HepG2 (cell line): ENCODE measurements around the gene IL15. TPM values are rescaled to one million over a fixed set of nuclear protein-coding genes. Genes with fewer than 3 reads are reported as not detected.

Experiments
- ATAC-seq: fragments of 200-7000 bp; cut with Tn5 transposase; 3 replicates; pipeline ENCODE4 v1.9.1; 2020; ENCODE audit warnings: mild to moderate bottlenecking, moderate library complexity
- BruUV-seq: library from RNA; stranded (reverse); fragments of 400-500 nt; replicated peaks from 2 replicates; lab custom pipeline; 2021; lab: Mats Ljungman, UMichigan
- CTCF ChIA-PET: fragments of 300-600 bp; formaldehyde crosslinking; extraction: SDS; loops from one replicate; lab custom pipeline; 2021; ENCODE audit warnings: low total read pairs, inconsistent platforms, low intra/inter-chr PET ratio; lab: Yijun Ruan, JAX
- POLR2A ChIA-PET: fragments of 350-600 bp; sonication (Branson Sonifier 250); formaldehyde crosslinking; loops from one replicate; lab custom pipeline; 2020; ENCODE audit warnings: antibody characterized with exemption, inconsistent platforms; lab: Yijun Ruan, JAX
- DNase-seq: peaks from one replicate; pipeline ENCODE4 v3.0.0-alpha.2; 2015; ENCODE audit warnings: low spot score
- FAIRE-seq: peaks from 3 replicates; lab custom pipeline; 2011; peaks lifted over from hg19 to GRCh38; lab: Jason Lieb, UNC
- H2AFZ ChIP-seq: one replicate; pipeline ENCODE4 v1.6.1; 2011; ENCODE audit warnings: low read length, inconsistent platforms
- H3K27ac ChIP-seq: fragments of 300-600 bp; 3 replicates; pipeline ENCODE4 v1.8.0; 2011; ENCODE audit warnings: mixed run types, mild to moderate bottlenecking, mixed read lengths, low read length, inconsistent platforms; ENCODE audit not compliant: insufficient read depth; ENCODE audit errors: extremely low read length
- H3K27me3 ChIP-seq, 2 experiments: fragments of 200-600 bp in 1 of 2; 2 replicates in 1 of 2; 3 replicates in 1 of 2; pipeline versions ENCODE4 v1.6.0 to v1.8.0; 2011; ENCODE audit warnings: low read length in 2 of 2, mild to moderate bottlenecking in 2 of 2, moderate library complexity in 2 of 2, inconsistent platforms in 1 of 2; ENCODE audit not compliant: insufficient read depth in 2 of 2, control insufficient read depth in 1 of 2
- H3K36me3 ChIP-seq, 2 experiments: fragments of 200-600 bp in 1 of 2; replicated peaks in 1 of 2; 2 replicates in 1 of 2; 3 replicates in 1 of 2; pipeline versions ENCODE4 v1.5.1 to v1.8.0; 2011; ENCODE audit warnings: low read length in 2 of 2, inconsistent platforms in 1 of 2; ENCODE audit not compliant: insufficient read depth in 2 of 2, control insufficient read depth in 1 of 2
- H3K4me1 ChIP-seq: 2 replicates; pipeline ENCODE4 v1.5.1; 2012; ENCODE audit warnings: low read length, inconsistent platforms; ENCODE audit not compliant: insufficient read depth
- H3K4me2 ChIP-seq: 2 replicates; pipeline ENCODE4 v1.6.0; 2011; ENCODE audit warnings: low read depth, low read length, inconsistent platforms
- H3K4me3 ChIP-seq, 3 experiments: fragments of 200-600 bp in 1 of 3; sonication (generic), shearing (Covaris generic) in 1 of 3; replicated peaks in 1 of 3; 2 replicates each; pipeline ENCODE4 v1.5.1; 2011 to 2016; ENCODE audit warnings: low read length in 3 of 3, inconsistent platforms in 2 of 3, low read depth in 2 of 3, mild to moderate bottlenecking in 2 of 3, control low read depth in 1 of 3, mixed read lengths in 1 of 3; ENCODE audit not compliant: insufficient read depth in 1 of 3
- H3K79me2 ChIP-seq: one replicate; pipeline ENCODE4 v1.6.1; 2011; ENCODE audit warnings: low read length, inconsistent platforms; ENCODE audit not compliant: insufficient read depth
- H3K9ac ChIP-seq: 2 replicates; pipeline ENCODE4 v1.6.0; 2011; ENCODE audit warnings: mild to moderate bottlenecking, low read depth, low read length, inconsistent platforms; ENCODE audit not compliant: insufficient read depth
- H3K9me3 ChIP-seq: 2 replicates; pipeline ENCODE4 v1.5.1; 2012; ENCODE audit warnings: mild to moderate bottlenecking, low read length
- H4K20me1 ChIP-seq: 2 replicates; pipeline ENCODE4 v1.6.0; 2011; ENCODE audit warnings: inconsistent platforms, mild to moderate bottlenecking, low read length, moderate library complexity; ENCODE audit not compliant: insufficient read depth
- GABPA ChIP-seq, 2 experiments: IDR thresholded peaks; 2 replicates each; pipeline ENCODE4 v1.6.1; 2011 to 2016; ENCODE audit warnings: low read depth in 2 of 2, low read length in 1 of 2, missing biosample characterization in 1 of 2, missing genetic modification characterization in 1 of 2
- KLF13 ChIP-seq: sonication (generic); formaldehyde crosslinking; IDR thresholded peaks from 2 replicates; pipeline ENCODE4 v1.4.0; 2020; ENCODE audit warnings: mild to moderate bottlenecking, missing genetic modification reagents
- NR2F1 ChIP-seq, 2 experiments: fragments of 450-650 bp in 1 of 2; formaldehyde crosslinking in 1 of 2; IDR thresholded peaks; 2 replicates each; pipeline versions ENCODE4 v1.5.0 to v1.6.1; 2016 to 2020; ENCODE audit warnings: mild to moderate bottlenecking in 1 of 2, missing compliant biosample characterization in 1 of 2, missing genetic modification reagents in 1 of 2, moderate library complexity in 1 of 2
- PRPF4 ChIP-seq: fragments of 200-400 bp; formaldehyde crosslinking; IDR thresholded peaks from 2 replicates; pipeline ENCODE4 v1.6.1; 2016; ENCODE audit warnings: low read length, low read depth; ENCODE audit not compliant: poor library complexity, severe bottlenecking
- REXO4 ChIP-seq: sonication (generic); formaldehyde crosslinking; IDR thresholded peaks from 2 replicates; pipeline ENCODE4 v1.8.0; 2022; ENCODE audit warnings: missing genetic modification reagents, mild to moderate bottlenecking, borderline replicate concordance
- ZNF607 ChIP-seq: sonication (generic); formaldehyde crosslinking; IDR thresholded peaks from 2 replicates; pipeline ENCODE4 v1.5.1; 2020; ENCODE audit warnings: missing genetic modification reagents, mild to moderate bottlenecking, borderline replicate concordance
- WGBS: methylation state at CpG from one replicate; pipeline ENCODE4 v1.1.6; 2017; ENCODE audit warnings: low lambda C conversion rate; 5-methylcytosine and 5-hydroxymethylcytosine counted together
- in situ Hi-C: cut with HindIII; loops from 2 replicates; pipeline ENCODE4 v1.10.0; 2017; ENCODE audit warnings: low pct_unique_long_range_greater_than_20kb; ENCODE audit not compliant: extremely low pct_ligation_motif_present
- intact Hi-C: fragments of 100-400 bp; cut with micrococcal nuclease; formaldehyde crosslinking; loops from one replicate; pipeline ENCODE4 v1.10.0; 2022; ENCODE audit not compliant: unreplicated experiment
- polyA plus RNA-seq, 8 experiments: library from polyadenylated mRNA; depleted of rRNA in 3 of 8; stranded (reverse) in 7 of 8; unstranded in 1 of 8; fragments of >200 nt; fragmentation: Illumina TruSeq in 4 of 8; extraction: Trizol in 4 of 8; gene quantifications; 2 replicates each; pipeline versions ENCODE4 v1.2.1 to v1.2.3, GENCODE V29; 2011 to 2016; ENCODE audit warnings: low read depth in 4 of 8, missing spikeins in 1 of 8, mixed read lengths in 1 of 8; ENCODE audit not compliant: insufficient read depth in 1 of 8
- total RNA-seq, 5 experiments: library from RNA; depleted of rRNA; stranded (reverse); fragments of >200 nt; fragmentation: Illumina TruSeq; extraction: Trizol; gene quantifications; 2 replicates each; pipeline ENCODE4 v1.2.3, GENCODE V29; 2016; ENCODE audit warnings: low read depth in 1 of 5
- TF ChIP-seq, protein P1 (sequence below): sonication (generic); formaldehyde crosslinking; IDR thresholded peaks from 2 replicates; pipeline ENCODE4 v1.5.0; 2020; ENCODE audit warnings: missing genetic modification reagents

IL15 gene
- total and polyA plus RNA-seq, 2 of the 13 experiments (the other 11 are each of a cell fraction or from before 2014, with no cell fraction given): 0.12 to 0.24 TPM

DNA sequence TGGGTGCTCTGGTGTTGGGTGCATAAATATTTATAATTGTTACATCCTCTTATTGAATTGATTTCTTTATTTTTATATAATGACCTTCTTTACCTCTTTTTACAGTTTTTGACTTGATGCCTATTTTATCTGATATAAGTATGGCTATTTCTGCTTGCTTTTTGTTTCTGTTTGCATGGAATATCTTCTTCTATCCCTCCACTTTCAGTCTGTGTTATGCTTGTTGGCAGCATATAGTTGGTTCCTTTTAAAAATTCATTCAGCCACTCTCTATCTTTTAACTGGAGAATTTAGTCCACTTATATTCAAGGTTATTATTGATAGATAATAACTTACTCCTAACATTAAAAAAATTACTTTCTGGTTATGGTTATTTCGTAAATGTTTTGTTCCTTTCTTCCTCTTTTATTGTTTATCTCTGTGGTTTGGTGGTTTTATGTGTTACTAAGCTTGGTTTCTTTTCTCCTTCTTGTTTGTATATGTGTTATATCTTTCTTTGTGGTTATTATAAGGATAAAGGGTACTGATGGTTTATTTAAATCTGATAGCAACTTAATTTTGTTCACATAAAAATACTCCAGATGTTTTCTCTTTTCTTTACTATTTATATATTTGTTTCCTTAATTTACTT, 69.5 kb downstream of the IL15 start (continued):
- TF ChIP-seq, protein P1, sequence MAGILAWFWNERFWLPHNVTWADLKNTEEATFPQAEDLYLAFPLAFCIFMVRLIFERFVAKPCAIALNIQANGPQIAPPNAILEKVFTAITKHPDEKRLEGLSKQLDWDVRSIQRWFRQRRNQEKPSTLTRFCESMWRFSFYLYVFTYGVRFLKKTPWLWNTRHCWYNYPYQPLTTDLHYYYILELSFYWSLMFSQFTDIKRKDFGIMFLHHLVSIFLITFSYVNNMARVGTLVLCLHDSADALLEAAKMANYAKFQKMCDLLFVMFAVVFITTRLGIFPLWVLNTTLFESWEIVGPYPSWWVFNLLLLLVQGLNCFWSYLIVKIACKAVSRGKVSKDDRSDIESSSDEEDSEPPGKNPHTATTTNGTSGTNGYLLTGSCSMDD (CRISPR knock-in tag): no peak
- TF ChIP-seq REXO4 (no peak), ZNF607 (CRISPR knock-in tag) (no peak), NR2F1 (CRISPR knock-in tag; IDR thresholded peaks at IDR 0.05) (no peak)
- TF ChIP-seq, all 625 proteins: peak for 0

DNA sequence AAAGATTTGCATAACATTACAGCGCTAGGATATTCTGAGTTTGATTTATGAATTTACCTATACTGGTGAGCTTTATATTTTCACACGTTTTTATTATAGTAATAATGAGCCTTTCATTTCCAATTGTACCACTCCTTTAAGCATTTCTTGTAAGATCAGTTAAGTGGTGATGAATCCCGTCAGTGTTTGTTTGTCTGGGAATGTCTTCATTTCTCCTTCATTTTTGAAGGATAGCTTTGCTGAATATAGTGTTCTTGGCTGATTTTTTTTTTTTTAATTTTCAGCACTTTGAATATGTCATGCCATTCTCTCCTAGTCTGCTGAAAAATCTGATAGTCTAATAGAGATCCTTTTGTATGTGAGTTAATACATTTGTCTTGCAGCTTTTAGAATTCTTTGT, 70.1 kb downstream of the IL15 start:
- H3K27ac ChIP-seq: no peak overlapping the region
- no peak for ATAC-seq
- H2AFZ ChIP-seq: no peak overlapping the region
- ChIA-PET CTCF (no interaction called here), POLR2A (no interaction called here)
- no TSS peak for BruUV-seq
- no peaks in the 10 kb centered on the region for H3K36me3 ChIP-seq
- no peak overlapping the region for H3K4me2 ChIP-seq
- 13% methylated on average over 3 of the region's 3 CpGs for WGBS
- FAIRE-seq: no peak
- intact Hi-C loops: no loop called here
- no peaks in the 10 kb centered on the region for H3K4me1 ChIP-seq
- peaks cover 7% of the 10 kb centered on the region; the same call in 1 of the 2 replicates for H3K9me3 ChIP-seq
- H3K27me3 ChIP-seq: no peaks in the 10 kb centered on the region
- H3K79me2 ChIP-seq: no peaks in the 10 kb centered on the region
- no peak overlapping the region for H3K4me3 ChIP-seq
- no peak overlapping the region for H3K9ac ChIP-seq
- TF ChIP-seq KLF13 (CRISPR knock-in tag): no peak
- no peak for TF ChIP-seq GABPA (IDR thresholded peaks at IDR 0.05; ENCODE audit: low read depth, low read length)
- no peak for TF ChIP-seq GABPA (CRISPR knock-in tag; IDR thresholded peaks at IDR 0.05; ENCODE audit: low read depth)
- no peak for TF ChIP-seq PRPF4
- DNase-seq: no peak
- in situ Hi-C loops: no loop called here
- no peaks in the 10 kb centered on the region for H4K20me1 ChIP-seq
